GM12891 (cell line): ENCODE measurements around the gene NRXN2.

Experiments
- POLR2A ChIP-seq: IDR thresholded peaks from 2 replicates; pipeline ENCODE4 v1.6.1; 2011; ENCODE audit warnings: low read depth, low read length, control low read depth
- POLR2AphosphoS5 ChIP-seq: IDR thresholded peaks from 2 replicates; pipeline ENCODE4 v1.6.1; 2011; ENCODE audit warnings: low read depth, low read length, control low read depth
- POU2F2 ChIP-seq: IDR thresholded peaks from 2 replicates; pipeline ENCODE4 v1.6.1; 2011; ENCODE audit warnings: low read depth, mild to moderate bottlenecking, control low read depth, low read length, moderate library complexity
- SPI1 ChIP-seq: IDR thresholded peaks from 2 replicates; pipeline ENCODE4 v1.6.1; 2011; ENCODE audit warnings: low read depth, low read length, control low read depth
- TAF1 ChIP-seq: IDR thresholded peaks from 2 replicates; pipeline ENCODE4 v1.6.1; 2011; ENCODE audit warnings: low read depth, low read length, control low read depth

DNA sequence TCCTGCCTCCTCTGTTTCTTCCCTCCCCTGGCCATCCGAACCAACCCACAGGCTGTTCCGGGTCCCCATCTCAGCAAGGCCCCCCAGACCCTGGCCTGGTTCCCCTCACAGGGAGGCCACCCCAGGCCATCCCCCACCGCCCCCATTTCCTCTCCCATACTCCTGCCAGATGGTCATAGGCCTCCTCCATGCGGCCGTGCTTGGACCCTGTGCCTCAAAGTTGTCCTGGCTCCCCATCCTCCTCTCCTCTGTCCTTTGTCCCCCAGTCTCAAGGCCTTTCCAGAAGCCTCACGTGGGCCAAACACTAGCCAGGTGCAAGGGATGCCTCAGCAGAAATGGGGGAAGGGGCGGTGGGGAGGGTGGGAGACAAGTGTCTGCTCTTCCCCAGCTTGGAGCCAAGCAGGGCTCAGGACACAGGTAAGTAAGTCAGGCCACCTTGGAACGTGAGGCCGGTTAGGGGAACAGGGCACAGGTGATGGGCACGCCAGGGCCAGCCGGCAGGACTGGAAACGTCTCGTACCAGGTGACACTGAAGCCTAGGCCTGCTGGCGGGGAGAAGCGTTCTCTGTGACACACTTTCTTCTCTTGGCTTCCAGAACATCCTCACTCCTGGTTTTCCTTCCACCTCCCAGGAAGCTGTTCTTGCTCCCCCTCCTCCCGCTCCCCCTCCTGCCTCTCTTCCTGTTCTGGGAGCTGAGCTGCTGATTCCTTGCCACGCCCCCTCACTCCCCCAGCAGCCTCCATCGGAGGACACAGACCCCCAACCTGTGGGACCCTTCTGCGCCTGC is 163.5 kb downstream of the NRXN2 start:
- TF ChIP-seq POLR2AphosphoS5: no peak
- no peak for TF ChIP-seq TAF1
- no peak for TF ChIP-seq POLR2A
- TF ChIP-seq POU2F2: no peak
- no peak for TF ChIP-seq SPI1
